ENCODE results near the gene ADM2.
A peak's percentile ranks its signal among the peaks of the same experiment; 100 is the strongest.

ADM2 gene

GRCh38 chr22:50522806-50523438, 41.6 kb downstream of the ADM2 start:
- no peak for DNase-seq
- Mint-ChIP-seq H3K27me3 (ENCODE audit: low read depth, poor library complexity) (peaks cover 8% of the 10 kb centered on the region), H3K4me3 (peak overlapping the region; percentile 25), H3K36me3 (ENCODE audit: low read depth) (peaks cover 19% of the 10 kb centered on the region), H3K4me1 (peaks cover 21% of the 10 kb centered on the region), H3K27ac (no peak overlapping the region), H3K9me3 (no peaks in the 10 kb centered on the region)
- no peak for TF ChIP-seq CTCF (IDR thresholded peaks at IDR 0.05)

- peak overlapping the region; percentile 25 for H3K4me3 Mint-ChIP-seq
- no peak for DNase-seq
- peak overlapping the region; percentile 64 for H3K27ac Mint-ChIP-seq
- peaks cover 13% of the 10 kb centered on the region for H3K27me3 Mint-ChIP-seq (ENCODE audit: low read depth, poor library complexity)
- H3K4me1 Mint-ChIP-seq = peaks cover 23% of the 10 kb centered on the region
- no peaks in the 10 kb centered on the region for H3K9me3 Mint-ChIP-seq
- peaks cover 24% of the 10 kb centered on the region for H3K36me3 Mint-ChIP-seq (ENCODE audit: low read depth)
- TF ChIP-seq CTCF (IDR thresholded peaks at IDR 0.05) = no peak
Measured at GRCh38 chr22:50523458-50523805, 42.1 kb downstream of the ADM2 start.

- TF ChIP-seq CTCF (IDR thresholded peaks at IDR 0.05) = no peak
- H3K27ac Mint-ChIP-seq = peak overlapping the region; percentile 90
- peak overlapping the region; percentile 92 for H3K4me3 Mint-ChIP-seq
- H3K4me1 Mint-ChIP-seq = peaks cover 23% of the 10 kb centered on the region
- peaks cover 20% of the 10 kb centered on the region for H3K36me3 Mint-ChIP-seq (ENCODE audit: low read depth)
- H3K9me3 Mint-ChIP-seq = no peaks in the 10 kb centered on the region
- peaks cover 19% of the 10 kb centered on the region for H3K27me3 Mint-ChIP-seq (ENCODE audit: low read depth, poor library complexity)
- no peak for DNase-seq
Measured at GRCh38 chr22:50523806-50524675, 42.7 kb downstream of the ADM2 start.

- Mint-ChIP-seq H3K4me3 (peak overlapping the region; percentile 92), H3K4me1 (peaks cover 23% of the 10 kb centered on the region), H3K36me3 (ENCODE audit: low read depth) (peaks cover 15% of the 10 kb centered on the region), H3K27ac (peak overlapping the region; percentile 90), H3K9me3 (no peaks in the 10 kb centered on the region), H3K27me3 (ENCODE audit: low read depth, poor library complexity) (peaks cover 26% of the 10 kb centered on the region)
- no peak for DNase-seq
- TF ChIP-seq CTCF (IDR thresholded peaks at IDR 0.05) = no peak
Measured at GRCh38 chr22:50524676-50525103, 43.3 kb downstream of the ADM2 start.

- peak; percentile 98 for DNase-seq
- H3K27me3 Mint-ChIP-seq (ENCODE audit: low read depth, poor library complexity) = peaks cover 28% of the 10 kb centered on the region
- peak within 1 kb of the TSS; percentile 90 for H3K27ac Mint-ChIP-seq
- peak; percentile 34 for TF ChIP-seq CTCF (IDR thresholded peaks at IDR 0.05)
- peak within 1 kb of the TSS; percentile 92 for H3K4me3 Mint-ChIP-seq
- peaks cover 12% of the 10 kb centered on the region for H3K36me3 Mint-ChIP-seq (ENCODE audit: low read depth)
- H3K9me3 Mint-ChIP-seq = no peaks in the 10 kb centered on the region
- H3K4me1 Mint-ChIP-seq = peaks cover 23% of the 10 kb centered on the region
Measured at GRCh38 chr22:50525104-50525857, 43.9 kb downstream of the ADM2 start, which contains the start of gene SCO2. TSS of gene SCO2 (minus strand) at chr22:50525598. CDS start at chr22:50524411, 1,187 bp downstream.

All from nephron progenitor cell (in vitro differentiated cells).